Placental epithelial cell (primary cell): ENCODE data around the gene CBY2. TPM values are rescaled to one million over a fixed set of nuclear protein-coding genes. Genes with fewer than 3 reads are reported as not detected.

Source experiments
- small RNA-seq: library from RNA; depleted of rRNA; stranded (forward); fragments of <200 nt; gene quantifications from one replicate; pipeline ENCODE3, GENCODE V24; 2012
- total RNA-seq: library from RNA; depleted of rRNA; stranded (reverse); fragments of >200 nt; gene quantifications from 2 replicates; pipeline ENCODE4 v1.2.3, GENCODE V29; 2012

CBY2 gene, protein sequence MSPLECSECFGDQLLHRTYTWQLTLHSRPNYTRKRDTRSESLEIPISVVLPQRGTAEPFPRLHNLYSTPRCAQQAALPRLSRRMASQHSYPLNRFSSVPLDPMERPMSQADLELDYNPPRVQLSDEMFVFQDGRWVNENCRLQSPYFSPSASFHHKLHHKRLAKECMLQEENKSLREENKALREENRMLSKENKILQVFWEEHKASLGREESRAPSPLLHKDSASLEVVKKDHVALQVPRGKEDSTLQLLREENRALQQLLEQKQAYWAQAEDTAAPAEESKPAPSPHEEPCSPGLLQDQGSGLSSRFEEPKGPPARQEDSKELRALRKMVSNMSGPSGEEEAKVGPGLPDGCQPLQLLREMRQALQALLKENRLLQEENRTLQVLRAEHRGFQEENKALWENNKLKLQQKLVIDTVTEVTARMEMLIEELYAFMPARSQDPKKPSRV
- total RNA-seq, result not detected in 2 replicates

DNA sequence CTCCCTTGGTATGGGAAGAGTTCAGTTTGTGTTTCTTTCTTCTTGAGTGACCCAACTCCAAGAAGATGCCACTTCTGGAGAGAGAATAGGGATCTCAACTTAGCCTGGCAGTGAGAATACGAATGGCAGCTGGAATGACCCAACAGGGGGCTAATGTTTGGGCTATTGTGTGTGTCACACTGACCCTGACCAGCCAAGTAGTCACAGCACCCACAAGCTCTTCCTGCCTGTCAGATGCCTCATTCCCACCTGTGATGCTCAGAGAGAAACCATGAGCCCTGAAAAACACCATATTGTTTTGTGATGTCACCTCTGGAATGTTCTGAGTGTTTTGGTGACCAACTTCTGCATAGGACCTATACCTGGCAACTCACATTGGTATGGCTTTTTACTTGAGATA lies at the start of gene CBY2:
TSS of gene CBY2 (plus strand) at position 233 of the 400 bp plus-strand sequence. CDS start at position 304, 71 bp downstream.

Small RNA genes within 50 kb of the gene (small RNA-seq; reads per million reads assigned to genes)
- gene RF00017, result not detected

Other genes starting within 250 kb of the CBY2 start
- gene COG3, start 237.4 kb upstream of the CBY2 start, total RNA-seq, result 47.5 and 50.5 TPM in 2 replicates
- not detected in 2 replicates for gene ERICH6B, start 86.6 kb upstream of the CBY2 start, total RNA-seq
- gene SIAH3, start 149.4 kb downstream of the CBY2 start, total RNA-seq, result not detected in 2 replicates